HCT116 (cell line): Measurements from ENCODE around the gene HHAT. TPM values are rescaled to one million over a fixed set of nuclear protein-coding genes. Genes with fewer than 3 reads are reported as not detected.

Experiments used
- ATAC-seq: fragments of 200-7000 bp; cut with Tn5 transposase; 2 replicates; pipeline ENCODE4 v1.9.1; 2020; ENCODE audit warnings: mild to moderate bottlenecking, moderate library complexity
- BruUV-seq: library from RNA; stranded (reverse); fragments of 400-500 nt; replicated peaks from 2 replicates; lab custom pipeline; 2021; lab: Mats Ljungman, UMichigan
- CTCF ChIA-PET: fragments of 300-600 bp; sonication (Branson Sonifier 250); formaldehyde crosslinking; loops from one replicate; lab custom pipeline; 2021; ENCODE audit warnings: antibody characterized with exemption; lab: Charles Lee
- POLR2A ChIA-PET: fragments of 300-600, 350-600 bp; sonication (Branson Sonifier 250); formaldehyde crosslinking; loops from one replicate; lab custom pipeline; 2021; ENCODE audit warnings: antibody characterized with exemption; lab: Charles Lee
- RAD21 ChIA-PET, 2 experiments: fragments of 300-600 bp; sonication (Branson Sonifier 250); formaldehyde crosslinking; loops; one replicate each; lab custom pipeline; 2023; ENCODE audit warnings: low total read pairs in 2 of 2; ENCODE audit not compliant: uncharacterized antibody in 2 of 2, unreplicated experiment in 2 of 2, low non-redundant PET in 1 of 2; lab: Charles Lee
- DNase-seq: peaks from one replicate; pipeline ENCODE4 v3.0.0-alpha.2; 2010; ENCODE audit warnings: low read depth, low spot score
- H2AFZ ChIP-seq: fragments of 200-600 bp; shearing (Covaris generic), sonication (generic); 2 replicates; pipeline ENCODE4 v1.6.1; 2017; ENCODE audit warnings: low read depth, mixed run types, mixed read lengths, antibody characterized with exemption, low read length; ENCODE audit not compliant: poor library complexity, severe bottlenecking
- H3K27ac ChIP-seq: 2 replicates; pipeline ENCODE4 v1.5.1; 2012; ENCODE audit warnings: low read depth, low read length
- H3K27me3 ChIP-seq: fragments of 200-600 bp; sonication (generic); 2 replicates; pipeline ENCODE4 v1.6.1; 2016; ENCODE audit warnings: mixed run types, low read length, mixed read lengths; ENCODE audit not compliant: insufficient read depth
- H3K36me3 ChIP-seq, 2 experiments: fragments of 200-500 bp in 1 of 2; fragments of 200-600 bp in 1 of 2; sonication (Bioruptor generic) in 1 of 2; sonication (generic) in 1 of 2; 2 replicates each; pipeline versions ENCODE4 v1.5.1 to v1.6.1; 2014 to 2016; ENCODE audit warnings: low read length in 2 of 2, inconsistent platforms in 1 of 2, mixed read lengths in 1 of 2, mixed run types in 1 of 2; ENCODE audit not compliant: insufficient read depth in 2 of 2, control insufficient read depth in 1 of 2
- H3K4me1 ChIP-seq, 2 experiments: fragments of 200-600 bp in 1 of 2; sonication (generic) in 1 of 2; 2 replicates each; pipeline versions ENCODE4 v1.5.1 to v1.6.1; 2012 to 2017; ENCODE audit warnings: low read length in 2 of 2, inconsistent platforms in 1 of 2, mild to moderate bottlenecking in 1 of 2, mixed read lengths in 1 of 2, mixed run types in 1 of 2, moderate library complexity in 1 of 2; ENCODE audit not compliant: insufficient read depth in 2 of 2, control insufficient read depth in 1 of 2
- H3K4me2 ChIP-seq: fragments of 200-600 bp; sonication (generic); 2 replicates; pipeline ENCODE4 v1.6.1; 2017; ENCODE audit warnings: mixed run types, low read length, mixed read lengths
- H3K4me3 ChIP-seq, 2 experiments: fragments of 200-600 bp in 1 of 2; sonication (generic) in 1 of 2; replicated peaks in 1 of 2; 2 replicates each; pipeline ENCODE4 v1.5.1; 2011 to 2016; ENCODE audit warnings: low read length in 2 of 2, control low read depth in 1 of 2, low read depth in 1 of 2, mild to moderate bottlenecking in 1 of 2, mixed read lengths in 1 of 2, mixed run types in 1 of 2
- H3K79me2 ChIP-seq: fragments of 200-600 bp; sonication (generic); 2 replicates; pipeline ENCODE4 v1.6.1; 2017; ENCODE audit warnings: mild to moderate bottlenecking, mixed run types, low read length, moderate library complexity, mixed read lengths; ENCODE audit not compliant: insufficient read depth
- H3K9ac ChIP-seq: fragments of 200-600 bp; sonication (generic); 2 replicates; pipeline ENCODE4 v1.6.1; 2016; ENCODE audit warnings: low read length, mixed read lengths
- H3K9me2 ChIP-seq: fragments of 200-600 bp; sonication (generic), shearing (Covaris generic); 2 replicates; pipeline ENCODE4 v1.6.1; 2017; ENCODE audit warnings: mixed run types, mild to moderate bottlenecking, moderate library complexity; ENCODE audit not compliant: insufficient read depth
- H3K9me3 ChIP-seq, 2 experiments: fragments of 200-500 bp in 1 of 2; fragments of 200-600 bp in 1 of 2; sonication (Bioruptor generic) in 1 of 2; sonication (generic) in 1 of 2; 2 replicates each; pipeline ENCODE4 v1.6.1; 2014 to 2017; ENCODE audit warnings: low read length in 2 of 2, mixed read lengths in 2 of 2, inconsistent platforms in 1 of 2, low read depth in 1 of 2, mild to moderate bottlenecking in 1 of 2, mixed run types in 1 of 2, moderate library complexity in 1 of 2; ENCODE audit not compliant: control insufficient read depth in 1 of 2, insufficient read depth in 1 of 2
- H4K20me1 ChIP-seq: fragments of 200-600 bp; sonication (generic), shearing (Covaris generic); 2 replicates; pipeline ENCODE4 v1.6.1; 2017; ENCODE audit warnings: mixed run types, mild to moderate bottlenecking, moderate library complexity; ENCODE audit not compliant: insufficient read depth
- CBX3 ChIP-seq: IDR thresholded peaks from 2 replicates; pipeline ENCODE4 v1.6.1; 2012; ENCODE audit warnings: low read depth
- ELF1 ChIP-seq: IDR thresholded peaks from 2 replicates; pipeline ENCODE4 v1.6.1; 2012; ENCODE audit warnings: low read depth, borderline replicate concordance
- EZH2 ChIP-seq: fragments of 200-600 bp; sonication (generic); IDR thresholded peaks from 2 replicates; pipeline ENCODE4 v1.6.1; 2017; ENCODE audit warnings: antibody characterized with exemption, mixed run types
- POLR2A ChIP-seq: IDR thresholded peaks from 2 replicates; pipeline ENCODE4 v1.7.0; 2011; ENCODE audit warnings: borderline replicate concordance; ENCODE audit not compliant: insufficient read depth, insufficient read length; ENCODE audit errors: extremely low read depth
- POLR2AphosphoS5 ChIP-seq: IDR thresholded peaks from 2 replicates; pipeline ENCODE4 v1.6.1; 2011; ENCODE audit warnings: mild to moderate bottlenecking, low read depth, low read length, moderate library complexity
- TCF7L2 ChIP-seq: IDR thresholded peaks from 2 replicates; pipeline ENCODE4 v1.7.0; 2011; ENCODE audit warnings: borderline replicate concordance, inconsistent platforms; ENCODE audit not compliant: insufficient read depth, insufficient read length; ENCODE audit errors: extremely low read depth
- ZBTB33 ChIP-seq: IDR thresholded peaks from 2 replicates; pipeline ENCODE4 v1.6.1; 2011; ENCODE audit warnings: mild to moderate bottlenecking, low read length, moderate library complexity; ENCODE audit not compliant: insufficient replicate concordance; ENCODE audit errors: extremely low read depth
- ZNF274 ChIP-seq: fragments of 200-500 bp; sonication (Bioruptor generic); IDR thresholded peaks from 2 replicates; pipeline ENCODE4 v1.6.1; 2014; ENCODE audit warnings: mild to moderate bottlenecking, low read depth, low read length, inconsistent platforms
- intact Hi-C: fragments of 100-400 bp; cut with micrococcal nuclease; formaldehyde crosslinking; loops from 2 replicates; pipeline ENCODE4 v1.10.0; 2022
- total RNA-seq: library from RNA; stranded (reverse); gene quantifications from one replicate; pipeline ENCODE4 v1.2.1, GENCODE V29; 2021; ENCODE audit not compliant: unreplicated experiment

The HHAT gene
- total RNA-seq, 1 experiment from 2014 or later = 2.7 TPM

- RAD21 ChIA-PET = no interaction called here
- Histone ChIP-seq H3K9ac (no peak overlapping the region), H2AFZ (no peak overlapping the region), H3K4me3 (no peak overlapping the region), H3K27ac (no peak overlapping the region), H3K4me1 (no peaks in the 10 kb centered on the region; a peak in 1 of 4 replicates), H3K36me3 (no peaks in the 10 kb centered on the region), H3K9me3 (no peaks in the 10 kb centered on the region), H3K4me2 (no peak overlapping the region), H3K79me2 (no peaks in the 10 kb centered on the region), H3K27me3 (no peaks in the 10 kb centered on the region), H3K9me2 (no peaks in the 10 kb centered on the region), H4K20me1 (no peaks in the 10 kb centered on the region)
- CTCF ChIA-PET = no interaction called here
- POLR2A ChIA-PET = no interaction called here
- ATAC-seq (no peak), DNase-seq (no peak)
- TF ChIP-seq ZBTB33 (no peak), ELF1 (no peak), POLR2AphosphoS5 (no peak)
- intact Hi-C loops = no loop called here
- no TSS peak for BruUV-seq
Observed at GRCh38 chr1:210344706-210345105, 16.0 kb downstream of the HHAT start.

- POLR2A ChIA-PET = no interaction called here
- no peaks in the 10 kb centered on the region for H3K9me2 ChIP-seq
- H3K36me3 ChIP-seq = no peaks in the 10 kb centered on the region
- no peak overlapping the region for H3K4me2 ChIP-seq
- H3K9ac ChIP-seq = no peak overlapping the region
- CTCF ChIA-PET = no interaction called here
- TF ChIP-seq EZH2 (no peak), ZNF274 (no peak), POLR2A (no peak), CBX3 (no peak), TCF7L2 (no peak)
- RAD21 ChIA-PET = no interaction called here
- ATAC-seq = no peak
- H3K79me2 ChIP-seq = no peaks in the 10 kb centered on the region
- intact Hi-C loops = no loop called here
- no peaks in the 10 kb centered on the region for H3K9me3 ChIP-seq
- no peaks in the 10 kb centered on the region for H4K20me1 ChIP-seq
- BruUV-seq = no TSS peak
- H3K27ac ChIP-seq = no peak overlapping the region
- H3K4me3 ChIP-seq = no peak overlapping the region
- no peaks in the 10 kb centered on the region for H3K27me3 ChIP-seq
- DNase-seq = no peak
- no peak overlapping the region for H2AFZ ChIP-seq
- H3K4me1 ChIP-seq = no peaks in the 10 kb centered on the region; a peak in 1 of 4 replicates
Observed at GRCh38 chr1:210347112-210347511, 18.4 kb downstream of the HHAT start.
